Nephron progenitor cell (in vitro differentiated cells): Measurements from ENCODE around the gene TLR2.

Experiments used
- DNase-seq: peaks from one replicate; pipeline ENCODE4 v3.0.0; 2021
- H3K27ac Mint-ChIP-seq: 2 replicates; pipeline ENCODE4 v1.8.0; 2021; ENCODE audit warnings: mild to moderate bottlenecking, moderate library complexity, mixed read lengths
- H3K27me3 Mint-ChIP-seq: 2 replicates; pipeline ENCODE4 v1.8.0; 2021; ENCODE audit warnings: mild to moderate bottlenecking, low read depth, mixed read lengths; ENCODE audit not compliant: poor library complexity
- H3K36me3 Mint-ChIP-seq: 2 replicates; pipeline ENCODE4 v1.8.0; 2021; ENCODE audit warnings: low read depth, mixed read lengths
- H3K4me1 Mint-ChIP-seq: 2 replicates; pipeline ENCODE4 v1.8.0; 2021; ENCODE audit warnings: mixed read lengths
- H3K4me3 Mint-ChIP-seq: 2 replicates; pipeline ENCODE4 v1.8.0; 2021; ENCODE audit warnings: mild to moderate bottlenecking, moderate library complexity, mixed read lengths
- H3K9me3 Mint-ChIP-seq: 2 replicates; pipeline ENCODE4 v1.8.0; 2021; ENCODE audit warnings: mild to moderate bottlenecking, moderate library complexity, mixed read lengths
- TF ChIP-seq, protein P1 (sequence below): fragments of 200-600 bp; sonication (generic); IDR thresholded peaks from 2 replicates; pipeline ENCODE4 v1.5.0; 2021; ENCODE audit warnings: antibody characterized with exemption

TLR2 gene

DNA sequence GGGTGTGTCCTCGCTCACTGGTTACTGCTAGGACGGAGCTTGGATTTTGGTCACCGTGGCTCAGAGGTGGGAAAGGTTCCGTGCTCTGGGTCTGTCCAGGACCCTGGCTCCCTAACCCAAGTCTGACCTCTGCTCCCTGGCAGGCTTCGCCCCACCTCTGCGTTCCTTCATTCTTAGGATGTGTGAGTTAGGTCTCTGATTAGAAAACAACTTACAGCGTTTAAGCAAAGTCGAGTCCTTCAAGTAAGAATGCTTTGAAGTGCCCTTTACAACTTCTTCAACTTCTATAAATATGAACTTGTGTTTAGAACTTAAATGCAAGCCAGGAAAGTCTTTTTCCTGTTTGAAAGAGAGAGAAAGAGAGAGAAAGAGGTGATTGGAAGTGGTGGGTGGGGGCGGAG, 891 bp downstream of the TLR2 start:
- DNase-seq, result no peak
- TF ChIP-seq, protein P1, sequence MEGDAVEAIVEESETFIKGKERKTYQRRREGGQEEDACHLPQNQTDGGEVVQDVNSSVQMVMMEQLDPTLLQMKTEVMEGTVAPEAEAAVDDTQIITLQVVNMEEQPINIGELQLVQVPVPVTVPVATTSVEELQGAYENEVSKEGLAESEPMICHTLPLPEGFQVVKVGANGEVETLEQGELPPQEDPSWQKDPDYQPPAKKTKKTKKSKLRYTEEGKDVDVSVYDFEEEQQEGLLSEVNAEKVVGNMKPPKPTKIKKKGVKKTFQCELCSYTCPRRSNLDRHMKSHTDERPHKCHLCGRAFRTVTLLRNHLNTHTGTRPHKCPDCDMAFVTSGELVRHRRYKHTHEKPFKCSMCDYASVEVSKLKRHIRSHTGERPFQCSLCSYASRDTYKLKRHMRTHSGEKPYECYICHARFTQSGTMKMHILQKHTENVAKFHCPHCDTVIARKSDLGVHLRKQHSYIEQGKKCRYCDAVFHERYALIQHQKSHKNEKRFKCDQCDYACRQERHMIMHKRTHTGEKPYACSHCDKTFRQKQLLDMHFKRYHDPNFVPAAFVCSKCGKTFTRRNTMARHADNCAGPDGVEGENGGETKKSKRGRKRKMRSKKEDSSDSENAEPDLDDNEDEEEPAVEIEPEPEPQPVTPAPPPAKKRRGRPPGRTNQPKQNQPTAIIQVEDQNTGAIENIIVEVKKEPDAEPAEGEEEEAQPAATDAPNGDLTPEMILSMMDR, result no peak
- H3K4me1 Mint-ChIP-seq, result peaks cover 6% of the 10 kb centered on the region
- H3K36me3 Mint-ChIP-seq, result peaks cover 5% of the 10 kb centered on the region
- peaks cover 50% of the 10 kb centered on the region for H3K27me3 Mint-ChIP-seq
- peak overlapping the region; percentile 83 for H3K4me3 Mint-ChIP-seq
- H3K9me3 Mint-ChIP-seq, result peaks cover 58% of the 10 kb centered on the region
- H3K27ac Mint-ChIP-seq, result no peak overlapping the region

DNA sequence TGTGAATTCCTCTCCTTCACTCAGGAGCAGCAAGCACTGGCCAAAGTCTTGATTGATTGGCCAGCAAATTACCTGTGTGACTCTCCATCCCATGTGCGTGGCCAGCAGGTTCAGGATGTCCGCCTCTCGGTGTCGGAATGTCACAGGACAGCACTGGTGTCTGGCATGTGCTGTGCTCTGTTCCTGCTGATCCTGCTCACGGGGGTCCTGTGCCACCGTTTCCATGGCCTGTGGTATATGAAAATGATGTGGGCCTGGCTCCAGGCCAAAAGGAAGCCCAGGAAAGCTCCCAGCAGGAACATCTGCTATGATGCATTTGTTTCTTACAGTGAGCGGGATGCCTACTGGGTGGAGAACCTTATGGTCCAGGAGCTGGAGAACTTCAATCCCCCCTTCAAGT, 20.4 kb downstream of the TLR2 start:
- TF ChIP-seq, protein P1, result no peak
- Mint-ChIP-seq H3K9me3 (no peaks in the 10 kb centered on the region), H3K4me1 (no peaks in the 10 kb centered on the region), H3K36me3 (no peaks in the 10 kb centered on the region), H3K27me3 (peaks cover 29% of the 10 kb centered on the region), H3K4me3 (no peak overlapping the region), H3K27ac (no peak overlapping the region)
- DNase-seq, result no peak

DNA sequence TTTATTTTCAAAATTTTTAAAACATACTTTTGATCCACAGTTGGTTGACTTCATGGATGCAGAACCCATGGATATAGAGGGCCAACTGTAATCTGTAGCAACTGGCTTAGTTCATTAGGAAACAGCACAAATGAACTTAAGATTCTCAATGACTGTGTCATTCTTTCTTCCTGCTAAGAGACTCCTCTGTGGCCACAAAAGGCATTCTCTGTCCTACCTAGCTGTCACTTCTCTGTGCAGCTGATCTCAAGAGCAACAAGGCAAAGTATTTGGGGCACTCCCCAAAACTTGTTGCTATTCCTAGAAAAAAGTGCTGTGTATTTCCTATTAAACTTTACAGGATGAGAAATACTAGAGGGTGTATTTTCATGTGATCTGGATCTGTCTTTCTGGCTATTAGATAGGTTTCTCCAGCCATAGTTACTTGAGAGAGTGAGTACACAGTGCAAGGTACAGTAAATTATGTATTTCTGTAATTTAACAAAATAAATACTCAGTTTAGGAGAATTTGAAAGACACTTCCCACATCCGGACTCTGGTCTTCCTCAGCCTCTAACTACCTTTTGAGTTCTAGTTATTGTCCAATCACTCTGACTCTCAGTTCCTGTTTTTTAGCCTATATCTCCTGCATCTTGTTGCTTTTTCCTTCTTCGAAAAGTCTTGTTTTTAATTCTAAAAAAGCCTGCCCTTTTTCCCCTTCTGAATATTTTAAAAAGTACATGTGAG, 21.8 kb downstream of the TLR2 start:
- H3K27me3 Mint-ChIP-seq, result peaks cover 25% of the 10 kb centered on the region
- no peaks in the 10 kb centered on the region for H3K36me3 Mint-ChIP-seq
- no peak overlapping the region for H3K4me3 Mint-ChIP-seq
- H3K4me1 Mint-ChIP-seq, result no peaks in the 10 kb centered on the region
- no peak overlapping the region for H3K27ac Mint-ChIP-seq
- TF ChIP-seq, protein P1, result no peak
- no peak for DNase-seq
- no peaks in the 10 kb centered on the region for H3K9me3 Mint-ChIP-seq

DNA sequence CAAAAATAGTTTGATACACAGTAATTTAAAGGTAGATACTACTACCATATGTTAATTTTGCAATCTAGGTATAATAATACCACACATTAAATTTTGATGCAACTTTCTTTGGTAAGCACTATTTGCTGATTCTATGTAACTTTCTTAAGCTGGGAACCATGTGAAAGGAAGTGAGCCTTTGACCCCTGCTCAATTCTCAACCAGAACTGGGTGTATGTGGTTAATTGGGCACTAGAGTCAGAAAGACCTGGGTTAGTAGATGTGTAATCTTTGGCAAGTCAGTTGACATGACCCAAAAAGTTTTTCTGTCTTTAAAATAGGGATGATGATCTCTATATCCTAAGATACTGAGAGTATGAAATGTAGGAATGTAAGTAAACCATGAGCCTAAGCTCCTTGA, 22.4 kb downstream of the TLR2 start:
- H3K36me3 Mint-ChIP-seq, result no peaks in the 10 kb centered on the region
- no peaks in the 10 kb centered on the region for H3K4me1 Mint-ChIP-seq
- H3K27me3 Mint-ChIP-seq, result peaks cover 20% of the 10 kb centered on the region
- no peak overlapping the region for H3K27ac Mint-ChIP-seq
- no peaks in the 10 kb centered on the region for H3K9me3 Mint-ChIP-seq
- H3K4me3 Mint-ChIP-seq, result no peak overlapping the region
- TF ChIP-seq, protein P1, result no peak
- no peak for DNase-seq

DNA sequence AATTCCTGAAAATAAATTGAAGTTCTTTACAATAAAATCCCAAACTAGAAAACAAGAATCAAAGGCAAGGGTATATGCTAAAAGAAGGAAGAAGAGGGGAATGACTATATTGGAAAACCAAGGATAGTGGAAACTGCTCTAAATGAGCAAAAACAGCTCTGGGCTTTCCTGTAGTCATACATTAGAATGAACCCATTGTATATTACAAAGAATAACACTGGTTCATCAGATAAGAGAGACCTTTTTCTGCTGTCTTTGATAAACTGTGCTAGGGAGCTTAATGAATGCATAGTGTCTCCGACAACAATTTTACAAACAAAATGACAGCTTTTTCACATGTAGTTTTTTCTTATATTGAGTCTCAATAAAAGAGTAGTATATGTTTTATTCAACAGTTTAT, 26.6 kb downstream of the TLR2 start:
- Mint-ChIP-seq H3K4me1 (no peaks in the 10 kb centered on the region), H3K4me3 (no peak overlapping the region), H3K27ac (no peak overlapping the region), H3K27me3 (peaks cover 21% of the 10 kb centered on the region), H3K9me3 (no peaks in the 10 kb centered on the region), H3K36me3 (no peaks in the 10 kb centered on the region)
- DNase-seq, result no peak
- TF ChIP-seq, protein P1, result no peak
